Measurements from ENCODE around the gene MINDY3.

- TF ChIP-seq, protein P1, sequence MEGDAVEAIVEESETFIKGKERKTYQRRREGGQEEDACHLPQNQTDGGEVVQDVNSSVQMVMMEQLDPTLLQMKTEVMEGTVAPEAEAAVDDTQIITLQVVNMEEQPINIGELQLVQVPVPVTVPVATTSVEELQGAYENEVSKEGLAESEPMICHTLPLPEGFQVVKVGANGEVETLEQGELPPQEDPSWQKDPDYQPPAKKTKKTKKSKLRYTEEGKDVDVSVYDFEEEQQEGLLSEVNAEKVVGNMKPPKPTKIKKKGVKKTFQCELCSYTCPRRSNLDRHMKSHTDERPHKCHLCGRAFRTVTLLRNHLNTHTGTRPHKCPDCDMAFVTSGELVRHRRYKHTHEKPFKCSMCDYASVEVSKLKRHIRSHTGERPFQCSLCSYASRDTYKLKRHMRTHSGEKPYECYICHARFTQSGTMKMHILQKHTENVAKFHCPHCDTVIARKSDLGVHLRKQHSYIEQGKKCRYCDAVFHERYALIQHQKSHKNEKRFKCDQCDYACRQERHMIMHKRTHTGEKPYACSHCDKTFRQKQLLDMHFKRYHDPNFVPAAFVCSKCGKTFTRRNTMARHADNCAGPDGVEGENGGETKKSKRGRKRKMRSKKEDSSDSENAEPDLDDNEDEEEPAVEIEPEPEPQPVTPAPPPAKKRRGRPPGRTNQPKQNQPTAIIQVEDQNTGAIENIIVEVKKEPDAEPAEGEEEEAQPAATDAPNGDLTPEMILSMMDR (conservative IDR thresholded peaks at IDR 0.05): no peak
- TF ChIP-seq EZH2 (IDR thresholded peaks at IDR 0.05; ENCODE audit: low read depth): no peak
These were observed 63.0 kb downstream of the MINDY3 start for GRCh38 chr10:15797346-15797745.
